Heart left ventricle (tissue), 16 donors: ENCODE measurements around the gene CCBE1. TPM values are rescaled to one million over a fixed set of nuclear protein-coding genes. Genes with fewer than 3 reads are reported as not detected.

ENCODE experiments used
- ATAC-seq, 4 donors: fragments of 200-7000 bp; cut with Tn5 transposase; one replicate each; pipeline ENCODE4 v1.9.1; 2020 to 2022; ENCODE audit warnings: moderate library complexity in 4 of 4, mild to moderate bottlenecking in 3 of 4, moderate number of reproducible peaks in 1 of 4
- DNase-seq, 5 donors: peaks; one replicate each; pipeline ENCODE4 v3.0.0-alpha.2; 2020
- H3K27ac ChIP-seq, 12 donors: fragments of 200-600 bp; sonication (generic) in 4 of 12; one replicate each; pipeline versions ENCODE4 v1.5.0 to v1.8.0; 2016 to 2022; ENCODE audit warnings: mild to moderate bottlenecking in 2 of 12
- H3K27me3 ChIP-seq, 9 donors: fragments of 200-600 bp; sonication (generic) in 2 of 9; one replicate each; pipeline versions ENCODE4 v1.5.1 to v1.8.0; 2016 to 2022; ENCODE audit warnings: mild to moderate bottlenecking in 3 of 9
- H3K36me3 ChIP-seq, 9 donors: fragments of 200-600 bp; sonication (generic) in 2 of 9; one replicate each; pipeline versions ENCODE4 v1.5.0 to v1.8.0; 2018 to 2022; ENCODE audit warnings: mild to moderate bottlenecking in 2 of 9
- H3K4me1 ChIP-seq, 12 donors: fragments of 200-600 bp; sonication (generic) in 4 of 12; one replicate each; pipeline versions ENCODE4 v1.5.0 to v1.8.0; 2016 to 2022; ENCODE audit warnings: mild to moderate bottlenecking in 3 of 12
- H3K4me3 ChIP-seq, 12 donors: fragments of 200-600 bp; sonication (generic) in 4 of 12; one replicate each; pipeline versions ENCODE4 v1.5.0 to v1.8.0; 2017 to 2022; ENCODE audit warnings: mild to moderate bottlenecking in 9 of 12, moderate library complexity in 4 of 12
- H3K9me3 ChIP-seq, 12 donors: fragments of 200-600 bp; sonication (generic) in 4 of 12; one replicate each; pipeline versions ENCODE4 v1.5.0 to v1.8.0; 2016 to 2022; ENCODE audit warnings: mild to moderate bottlenecking in 1 of 12
- POLR2A ChIP-seq, 2 donors: fragments of 450-650 bp; IDR thresholded peaks; one replicate each; pipeline ENCODE4 v1.6.1; 2017; ENCODE audit warnings: antibody characterized with exemption in 2 of 2, mild to moderate bottlenecking in 2 of 2, moderate library complexity in 2 of 2
- WGBS, 4 donors: extraction: QIAGEN DNeasy Blood & Tissue Kit in 2 of 4; methylation state at CpG; one replicate each; pipeline versions ENCODE4 v1.1.5 to v1.1.7; 2013 to 2018; 5-methylcytosine and 5-hydroxymethylcytosine counted together
- intact Hi-C, 10 donors: fragments of 100-400 bp; cut with DNase I; formaldehyde crosslinking; loops; one replicate each; pipeline versions ENCODE4 v1.11.1 to v1.14.2; 2022
- polyA plus RNA-seq, 2 donors: library from polyadenylated mRNA; stranded (reverse); fragments of 200-250 nt; gene quantifications; one replicate each; pipeline ENCODE4 v1.2.3, GENCODE V29; 2013
- total RNA-seq, 9 donors: library from RNA; depleted of rRNA in 2 of 9; stranded (reverse); fragments of >200 nt in 2 of 9; fragmentation: NEBNext Ultra II Directional in 3 of 9; extraction: Animal tissue kit (Norgen Biotek cat#: 25700) in 3 of 9; gene quantifications; one replicate each; pipeline versions ENCODE4 v1.1.0 to v1.2.4, GENCODE V29; 2016 to 2023
- TF ChIP-seq, protein P1 (sequence below), 12 donors: fragments of 200-600 bp; sonication (generic) in 4 of 12; IDR thresholded peaks; one replicate each; pipeline versions ENCODE4 v1.5.0 to v1.8.0; 2018 to 2022; ENCODE audit warnings: antibody characterized with exemption in 12 of 12, mild to moderate bottlenecking in 5 of 12
- donor health status: ischemic (EF 13 %, LVEDD 7.1; RV severe dilation, severe dysfunction).
- donor health status: healthy with polysubstance abuse.
- donor health status: DM: no; HTN: yes; CAD: no.
- donor health status: DM: no; HTN: no; CAD: no.
- donor health status: ischemic (EF 25% LVEDD 6.9; RV normal size, moderate dysfunction).
- donor health status: ischemic (EF 25% LVEDD 5.7; RV mildly dilated, moderate dysfunction).
- donor health status: healthy.
- donor health status: DM: yes; HTN: yes; CAD: no.
- donor health status: ischemic (EF 35%, LVEDD 5.7; RV mildly dilated, moderate dysfunction).
- donor health status: nonischemic (EF 11% LVEDD 7.7; RV severe dilation, severe dysfunction).
- donor health status: DM: yes; HTN: yes; CAD: no.
- donor health status: PGD.
- donor health status: ischemic (EF 29% LVEDD 5.4; RV normal size, mild dysfunction).
- donor health status: nonischemic (EF 23%, LVEDD 6.1; RV moderate dilation, normal function).

The CCBE1 gene
- total and polyA plus RNA-seq, 11 donors = 0.15 to 6.3 (median 0.74) TPM

DNA sequence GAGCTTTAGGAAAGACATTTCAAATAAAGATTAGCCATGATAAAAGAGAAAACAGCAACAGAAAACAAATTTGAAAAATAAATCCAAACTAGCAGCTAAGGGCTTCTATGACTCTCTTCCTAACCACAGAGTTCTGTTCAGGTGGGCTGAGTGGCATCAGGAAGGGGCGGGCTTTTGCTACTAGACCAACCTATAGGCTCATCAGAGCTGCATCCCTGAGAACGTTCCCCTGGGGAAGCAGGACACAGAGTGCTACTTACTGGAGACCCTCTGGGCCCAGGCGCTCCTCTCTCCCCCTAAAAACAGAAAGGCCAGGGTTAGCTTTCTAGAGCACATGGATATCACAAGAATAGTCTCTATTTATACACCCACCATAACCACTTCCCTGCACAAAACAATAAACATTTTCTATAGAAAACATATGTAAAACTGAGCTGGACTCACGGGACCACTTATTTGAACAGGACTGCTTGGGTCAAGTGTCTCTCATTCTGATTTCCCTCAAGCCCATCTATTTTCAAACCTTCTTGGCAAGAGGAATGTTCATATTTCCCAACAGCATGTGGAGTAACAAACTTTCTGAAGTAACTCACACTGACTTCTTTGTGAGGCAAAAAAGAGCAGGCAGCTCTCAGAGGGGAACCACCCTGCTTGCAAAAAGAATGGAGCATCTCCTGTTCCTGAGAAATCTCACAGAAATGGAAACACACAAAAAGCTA, 259.2 kb downstream of the CCBE1 start:
- no peak overlapping the region for H3K27ac ChIP-seq
- no peak for ATAC-seq
- no peaks in the 10 kb centered on the region for H3K36me3 ChIP-seq
- H3K27me3 ChIP-seq = peaks cover 0 to 3% (median 0%) of the 10 kb centered on the region in 9 donors
- DNase-seq = no peak
- intact Hi-C loops = no loop called here
- no peak overlapping the region for H3K4me3 ChIP-seq
- TF ChIP-seq POLR2A (IDR thresholded peaks at IDR 0.05) = no peak
- TF ChIP-seq, protein P1, sequence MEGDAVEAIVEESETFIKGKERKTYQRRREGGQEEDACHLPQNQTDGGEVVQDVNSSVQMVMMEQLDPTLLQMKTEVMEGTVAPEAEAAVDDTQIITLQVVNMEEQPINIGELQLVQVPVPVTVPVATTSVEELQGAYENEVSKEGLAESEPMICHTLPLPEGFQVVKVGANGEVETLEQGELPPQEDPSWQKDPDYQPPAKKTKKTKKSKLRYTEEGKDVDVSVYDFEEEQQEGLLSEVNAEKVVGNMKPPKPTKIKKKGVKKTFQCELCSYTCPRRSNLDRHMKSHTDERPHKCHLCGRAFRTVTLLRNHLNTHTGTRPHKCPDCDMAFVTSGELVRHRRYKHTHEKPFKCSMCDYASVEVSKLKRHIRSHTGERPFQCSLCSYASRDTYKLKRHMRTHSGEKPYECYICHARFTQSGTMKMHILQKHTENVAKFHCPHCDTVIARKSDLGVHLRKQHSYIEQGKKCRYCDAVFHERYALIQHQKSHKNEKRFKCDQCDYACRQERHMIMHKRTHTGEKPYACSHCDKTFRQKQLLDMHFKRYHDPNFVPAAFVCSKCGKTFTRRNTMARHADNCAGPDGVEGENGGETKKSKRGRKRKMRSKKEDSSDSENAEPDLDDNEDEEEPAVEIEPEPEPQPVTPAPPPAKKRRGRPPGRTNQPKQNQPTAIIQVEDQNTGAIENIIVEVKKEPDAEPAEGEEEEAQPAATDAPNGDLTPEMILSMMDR (IDR thresholded peaks at IDR 0.05) = no peak
- H3K9me3 ChIP-seq = peaks cover 0 to 5% (median 0%) of the 10 kb centered on the region in 12 donors
- WGBS, 4 donors = 62 to 77% (median 73%) methylated on average over 4 of the region's 4 CpGs
- H3K4me1 ChIP-seq = no peaks in the 10 kb centered on the region

DNA sequence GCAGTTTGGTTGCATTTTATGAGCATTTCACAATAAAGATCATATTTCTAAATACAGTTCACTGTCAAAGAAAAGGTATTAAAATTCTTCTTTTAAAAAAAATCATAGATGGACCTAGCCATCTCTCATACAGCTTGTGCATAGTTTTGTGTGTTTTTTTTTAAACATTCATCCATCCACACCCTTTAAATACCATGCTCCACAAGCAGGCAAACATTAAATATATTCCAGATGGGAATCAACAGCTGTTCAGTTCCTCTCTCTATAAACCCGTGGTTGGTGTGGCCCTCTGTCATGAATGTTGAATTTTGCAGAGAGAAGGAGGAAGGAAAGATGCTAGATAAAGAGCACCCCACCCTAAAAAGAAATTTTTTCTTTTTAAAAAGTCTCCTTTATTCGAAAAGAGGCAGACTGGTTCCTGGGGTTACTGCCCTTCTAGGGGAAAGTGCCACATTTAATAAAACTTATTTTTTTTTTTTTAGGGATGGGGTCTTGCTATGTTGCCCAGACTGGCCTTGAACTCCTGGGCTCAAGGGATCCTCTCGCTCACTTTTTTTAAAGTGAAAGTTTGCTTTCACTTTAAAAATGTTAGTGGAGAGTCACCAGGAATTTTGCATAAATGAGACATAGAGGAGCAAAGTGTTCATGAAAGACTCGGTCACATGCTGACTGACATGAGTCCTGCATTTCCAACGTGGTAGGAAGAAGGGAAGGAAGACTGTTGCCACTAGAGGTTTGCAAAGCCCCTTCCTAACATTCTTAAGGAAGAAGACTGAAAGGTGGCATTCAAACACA, 264.2 kb downstream of the CCBE1 start:
- DNase-seq (no peak), ATAC-seq (no peak)
- H3K36me3 ChIP-seq = no peaks in the 10 kb centered on the region
- TF ChIP-seq, protein P1 (IDR thresholded peaks at IDR 0.05) = no peak
- no peak for TF ChIP-seq POLR2A (IDR thresholded peaks at IDR 0.05)
- no peak overlapping the region for H3K4me3 ChIP-seq
- H3K9me3 ChIP-seq = no peaks in the 10 kb centered on the region
- 53 to 63% (median 57%) methylated on average over 5 of the region's 5 CpGs for WGBS, 4 donors
- H3K27me3 ChIP-seq = peaks cover 0 to 3% (median 0%) of the 10 kb centered on the region in 9 donors
- intact Hi-C loops = no loop called here
- H3K4me1 ChIP-seq = peaks cover 0 to 5% (median 0%) of the 10 kb centered on the region in 12 donors
- H3K27ac ChIP-seq = no peak overlapping the region

DNA sequence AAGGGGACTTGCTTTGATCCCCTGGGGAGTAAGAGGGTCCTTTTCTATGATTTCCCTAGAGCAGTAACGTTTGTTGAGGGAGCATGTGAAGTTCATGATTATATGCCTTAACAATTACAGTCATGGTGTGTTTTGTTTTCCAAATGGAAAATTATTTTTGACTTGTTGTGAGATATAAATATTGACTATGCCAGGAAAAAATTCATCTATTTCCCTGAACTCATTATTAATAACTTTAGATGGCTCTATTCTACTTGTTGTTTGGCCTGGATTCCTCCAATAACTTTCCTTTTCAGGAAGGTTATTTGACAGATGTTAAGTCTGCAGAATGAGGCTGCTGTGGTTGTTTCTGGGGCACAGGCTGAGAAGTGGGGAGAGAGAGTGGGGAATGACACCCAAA, 266.1 kb downstream of the CCBE1 start:
- Histone ChIP-seq H3K27ac (no peak overlapping the region), H3K36me3 (no peaks in the 10 kb centered on the region), H3K9me3 (no peaks in the 10 kb centered on the region), H3K4me3 (no peak overlapping the region), H3K27me3 (peaks cover 0 to 3% (median 0%) of the 10 kb centered on the region in 9 donors), H3K4me1 (peaks cover 0 to 5% (median 0%) of the 10 kb centered on the region in 12 donors)
- 43 to 73% (median 58%) methylated on average over 1 of the region's 1 CpG for WGBS, 4 donors
- DNase-seq = no peak
- intact Hi-C loops = no loop called here
- no peak for ATAC-seq
- TF ChIP-seq POLR2A (IDR thresholded peaks at IDR 0.05) = no peak
- TF ChIP-seq, protein P1 (IDR thresholded peaks at IDR 0.05) = no peak

DNA sequence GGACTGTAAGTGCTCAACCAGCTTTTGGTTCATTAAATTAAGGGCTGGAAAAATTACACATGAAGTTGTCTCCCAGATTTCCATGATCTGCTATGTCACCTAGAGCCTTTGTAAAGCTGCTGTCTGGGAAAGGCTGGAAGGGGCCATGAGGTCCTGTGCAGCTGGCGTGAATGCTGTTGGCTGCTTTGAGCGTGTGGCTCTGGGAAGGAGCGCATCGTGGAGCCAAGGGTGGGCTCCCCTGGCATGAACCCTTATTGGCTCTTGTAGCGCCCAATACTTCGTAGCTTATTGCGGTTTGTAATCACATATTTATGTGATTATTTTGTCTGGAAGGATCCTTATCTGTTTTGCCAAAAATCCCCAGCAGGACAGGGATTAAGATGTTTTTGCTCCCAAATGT, 267.6 kb downstream of the CCBE1 start:
- H3K27ac ChIP-seq = no peak overlapping the region
- no peak for DNase-seq
- H3K4me3 ChIP-seq = no peak overlapping the region
- no peaks in the 10 kb centered on the region for H3K27me3 ChIP-seq
- ATAC-seq = no peak
- TF ChIP-seq, protein P1 (IDR thresholded peaks at IDR 0.05) = no peak
- no peak for TF ChIP-seq POLR2A (IDR thresholded peaks at IDR 0.05)
- 72 to 84% (median 83%) methylated on average over 7 of the region's 7 CpGs for WGBS, 4 donors
- intact Hi-C loops = no loop called here
- peaks cover 0 to 5% (median 0%) of the 10 kb centered on the region in 12 donors for H3K4me1 ChIP-seq
- no peaks in the 10 kb centered on the region for H3K36me3 ChIP-seq
- no peaks in the 10 kb centered on the region for H3K9me3 ChIP-seq
